HepG2 (cell line): ENCODE results near the gene SYPL1.

Experiments
- HNF1A ChIP-seq, 2 experiments: sonication (generic) in 1 of 2; formaldehyde crosslinking in 1 of 2; IDR thresholded peaks; 2 replicates each; pipeline versions ENCODE4 v1.4.0 to v1.6.1; 2016 to 2020; ENCODE audit warnings: borderline replicate concordance in 1 of 2, low read depth in 1 of 2, mild to moderate bottlenecking in 1 of 2, missing genetic modification reagents in 1 of 2
- POLR2AphosphoS5 ChIP-seq: IDR thresholded peaks from 2 replicates; pipeline ENCODE4 v1.6.1; 2012; ENCODE audit warnings: low read depth, low read length
- ZNF383 ChIP-seq: sonication (generic); formaldehyde crosslinking; IDR thresholded peaks from 2 replicates; pipeline ENCODE4 v1.4.0; 2020; ENCODE audit warnings: missing genetic modification reagents, mild to moderate bottlenecking, borderline replicate concordance
- ZNF704 ChIP-seq: sonication (generic); formaldehyde crosslinking; IDR thresholded peaks from 2 replicates; pipeline ENCODE4 v1.8.1; 2023; ENCODE audit warnings: mild to moderate bottlenecking, inconsistent platforms, moderate library complexity, missing genetic modification reagents, borderline replicate concordance

GRCh38 chr7:106069471-106070200, 42.5 kb downstream of the SYPL1 start:
- TF ChIP-seq ZNF704 (no peak), ZNF383 (no peak), POLR2AphosphoS5 (no peak), HNF1A (IDR thresholded peaks at IDR 0.05; ENCODE audit: low read depth) (no peak), HNF1A (CRISPR knock-in tag; IDR thresholded peaks at IDR 0.05; ENCODE audit: borderline replicate concordance) (no peak)
